DMS53 treated with DMSO at 0.1 percent for 48 hours (cell line): ENCODE data around the gene BUD31.

Source experiments
- DNase-seq: peaks from one replicate; lab custom pipeline; 2025; ENCODE audit not compliant: unreplicated experiment; lab: John Stamatoyannopoulos, UW

BUD31 gene

GRCh38 chr7:99397297-99397983, 11.3 kb upstream of the BUD31 start:
- no peak for DNase-seq

GRCh38 chr7:99398891-99399445, 9.8 kb upstream of the BUD31 start:
- DNase-seq: no peak

DNA sequence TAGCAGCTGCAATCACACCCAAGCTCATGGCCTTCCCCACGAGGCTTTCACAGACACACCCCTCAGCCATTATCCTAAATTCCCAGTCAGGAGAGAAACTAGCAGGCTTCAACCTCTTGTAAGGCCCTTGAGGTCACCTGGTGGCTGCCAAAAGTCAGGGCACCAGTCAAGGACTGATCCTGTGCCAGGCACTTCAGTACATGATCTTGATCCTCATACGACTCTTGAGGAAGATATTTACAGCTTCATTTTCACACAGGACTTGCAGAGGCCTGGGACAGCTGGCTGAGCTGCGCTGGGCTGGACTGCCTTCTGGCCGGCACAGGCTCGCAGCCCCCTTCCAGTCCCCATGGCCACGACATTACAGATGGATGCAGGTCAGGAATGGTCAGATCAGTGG, 9.2 kb upstream of the BUD31 start:
- no peak for DNase-seq

DNA sequence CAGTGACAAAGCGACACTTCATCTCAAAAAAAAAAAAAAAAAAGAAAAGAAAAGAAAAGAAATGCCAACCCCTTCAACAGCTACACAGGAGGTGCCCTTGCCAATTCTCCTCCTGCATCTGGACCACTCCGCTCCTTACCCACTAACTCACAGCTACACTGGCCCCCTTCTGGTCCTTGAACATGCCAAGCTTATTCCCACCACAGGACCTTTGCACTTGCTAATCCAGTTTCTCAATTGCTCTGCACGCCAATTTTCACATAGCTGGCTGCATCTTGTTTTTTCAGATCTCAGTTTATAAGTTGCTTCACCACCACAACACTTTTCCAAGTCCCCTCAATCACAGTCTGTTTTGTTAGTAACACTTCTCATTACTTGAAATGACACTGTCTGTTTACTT, 5.9 kb upstream of the BUD31 start:
- no peak for DNase-seq

DNA sequence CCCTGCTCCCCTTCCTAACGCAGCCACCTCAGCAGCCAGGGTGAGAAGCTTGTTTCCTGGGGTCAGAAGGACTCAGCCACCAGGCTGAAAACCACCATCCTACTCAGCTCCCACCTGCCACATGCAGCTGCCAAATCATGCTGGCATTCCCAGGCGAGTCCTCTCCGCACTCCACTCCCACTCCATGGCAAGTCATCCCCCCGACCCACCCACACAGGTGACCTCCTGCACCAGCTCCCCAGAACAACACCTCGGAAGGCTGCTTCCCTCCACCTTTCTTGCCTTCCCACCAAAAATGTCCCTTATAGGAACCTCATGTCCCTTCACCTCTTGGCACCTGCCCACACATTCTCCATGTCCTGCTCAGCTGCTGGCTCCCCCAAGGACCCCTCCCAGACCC, 5.0 kb upstream of the BUD31 start:
- no peak for DNase-seq

GRCh38 chr7:99404235-99404976, 4.4 kb upstream of the BUD31 start:
- no peak for DNase-seq

DNA sequence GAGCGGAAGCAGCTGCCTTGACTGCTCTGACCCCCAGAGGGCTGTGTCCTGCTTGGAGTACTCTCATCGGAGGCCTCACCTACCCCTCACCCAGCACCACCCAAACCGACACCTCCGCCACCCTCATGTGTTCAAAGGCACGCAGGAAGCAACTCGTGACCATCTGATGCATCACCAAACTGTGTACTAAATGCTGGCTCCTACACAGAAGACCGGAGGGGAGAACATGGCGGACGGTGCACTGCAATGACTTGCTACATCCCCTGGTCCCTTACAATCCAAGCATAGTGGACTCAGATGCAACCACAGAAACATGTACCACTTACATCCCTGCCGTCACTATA, 3.8 kb upstream of the BUD31 start:
- no peak for DNase-seq

DNA sequence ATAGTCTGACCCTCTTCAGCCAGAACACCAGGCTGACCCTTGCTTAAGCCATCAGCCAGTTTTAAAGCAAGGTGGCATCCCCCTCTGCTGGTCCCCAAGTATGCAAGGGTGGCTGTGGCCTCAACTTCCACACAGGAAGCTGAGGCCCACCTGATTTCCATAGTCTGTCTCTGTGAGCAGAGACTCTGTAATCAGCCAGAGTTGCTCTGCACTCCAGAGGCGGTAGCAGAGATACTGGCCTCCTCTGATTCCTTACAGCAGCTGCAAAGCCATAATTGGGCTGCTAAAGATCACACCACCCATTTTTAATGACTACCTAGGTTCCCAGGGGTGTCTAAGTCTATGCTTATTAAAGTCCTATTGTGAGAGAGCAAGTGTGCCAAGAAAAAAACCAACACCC, 2.2 kb upstream of the BUD31 start:
- DNase-seq: no peak

GRCh38 chr7:99407872-99408378, 844 bp upstream of the BUD31 start:
- DNase-seq: no peak

DNA sequence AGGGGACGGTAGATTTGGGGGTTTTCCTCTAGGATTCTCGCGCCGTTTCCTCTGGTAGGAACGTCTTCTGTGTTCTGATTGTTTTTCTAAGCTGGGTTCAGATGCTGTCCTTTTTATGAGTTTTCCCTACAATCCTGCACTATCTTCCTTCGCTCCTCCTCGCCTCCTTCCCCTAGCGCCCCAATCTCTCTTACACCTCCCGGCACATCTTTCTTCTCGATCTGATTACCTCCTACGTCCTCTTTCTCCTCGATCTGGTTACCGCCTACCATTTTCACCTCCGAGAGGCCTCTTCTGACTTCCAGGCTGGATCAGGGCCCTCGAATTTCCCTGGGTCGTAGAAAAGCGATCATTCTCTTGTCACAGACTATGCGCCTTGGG, 413 bp downstream of the BUD31 start:
- peak; percentile 16 for DNase-seq

DNA sequence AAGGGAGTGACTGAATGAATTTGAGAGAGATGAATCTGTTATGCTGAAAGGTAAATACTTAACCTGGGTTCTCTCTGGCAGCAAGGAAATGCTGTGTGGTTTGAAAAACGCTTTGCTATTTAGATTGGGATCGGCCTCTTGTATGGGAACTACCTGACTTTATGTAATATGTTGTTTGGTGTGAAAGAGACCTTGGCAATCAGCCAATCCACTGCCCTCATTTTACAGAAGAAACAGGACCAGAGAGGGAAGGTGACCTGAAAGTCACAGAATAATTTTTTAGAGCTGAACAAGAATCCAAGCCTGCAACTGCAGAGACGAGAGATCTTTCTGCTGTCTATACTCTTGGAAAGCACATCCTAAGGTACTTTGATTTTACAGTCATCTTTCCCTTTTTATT, 1.0 kb downstream of the BUD31 start:
- DNase-seq: no peak

DNA sequence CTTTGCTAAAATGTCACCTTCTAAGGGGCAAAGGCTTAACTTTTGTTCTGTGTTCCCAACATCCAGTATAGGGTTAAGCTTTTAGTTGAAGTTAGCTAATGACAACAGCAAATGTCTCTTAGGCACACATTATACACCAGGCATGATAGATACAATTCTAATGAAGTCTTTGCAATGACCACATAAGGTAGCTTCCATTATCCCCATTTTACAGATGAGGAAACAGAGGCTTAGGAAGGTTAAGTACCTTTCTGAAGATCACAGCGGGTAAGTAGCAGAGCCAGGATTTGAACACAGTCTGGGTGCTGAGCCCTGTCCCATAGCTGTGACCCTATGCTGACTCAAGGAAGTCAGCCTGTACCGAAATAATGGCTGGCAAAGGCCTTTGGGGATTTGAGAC, 1.9 kb downstream of the BUD31 start:
- DNase-seq: no peak

- DNase-seq: peak; percentile 44
These were observed 6.9 kb downstream of the BUD31 start for GRCh38 chr7:99415513-99416127.

DNA sequence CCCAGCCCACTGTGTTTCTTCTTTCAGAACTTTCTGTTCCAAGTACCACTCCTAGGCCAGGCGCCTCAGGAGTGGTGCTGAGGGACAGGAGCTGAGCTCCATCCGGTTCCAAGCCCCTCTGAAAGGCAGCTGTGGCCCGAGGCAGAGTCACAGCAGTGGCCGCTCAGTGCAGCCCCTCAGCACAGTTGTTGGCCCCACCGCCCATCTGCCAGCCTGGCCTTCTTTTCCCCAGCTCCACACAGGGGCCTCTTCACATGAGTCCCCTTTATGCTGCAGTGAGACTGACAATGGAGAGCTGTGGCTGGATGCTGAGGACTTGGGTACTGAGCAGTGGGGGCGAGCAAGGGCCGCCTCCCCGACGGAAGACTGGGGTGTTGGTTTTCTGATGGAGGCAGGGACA, 9.5 kb downstream of the BUD31 start:
- DNase-seq: no peak

- no peak for DNase-seq
These were observed 10.7 kb downstream of the BUD31 start for GRCh38 chr7:99419323-99420021.

- DNase-seq: no peak
These were observed 11.4 kb downstream of the BUD31 start for GRCh38 chr7:99420213-99420612.

- DNase-seq: no peak
These were observed 12.2 kb downstream of the BUD31 start for GRCh38 chr7:99420986-99421385.

DNA sequence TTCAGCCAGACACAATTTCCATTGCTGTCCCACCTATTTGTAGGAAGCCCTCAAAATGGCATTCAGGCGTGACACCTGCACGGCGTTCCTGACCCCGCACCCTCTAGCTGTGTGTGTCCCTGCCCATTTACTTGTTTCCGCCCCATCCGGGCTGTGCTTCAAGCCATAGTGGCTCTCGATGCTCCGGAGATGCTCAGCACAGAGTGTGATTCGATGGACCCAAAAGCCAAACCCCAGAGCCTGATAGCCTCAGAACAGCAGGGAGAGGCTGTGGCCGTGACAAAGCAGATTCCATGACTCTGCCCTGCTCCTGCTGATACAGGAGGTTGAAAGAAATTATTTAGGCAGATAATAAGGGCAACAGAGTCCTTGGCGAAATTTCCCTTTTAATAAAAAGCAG, 13.4 kb downstream of the BUD31 start:
- DNase-seq: peak; percentile 63

DNA sequence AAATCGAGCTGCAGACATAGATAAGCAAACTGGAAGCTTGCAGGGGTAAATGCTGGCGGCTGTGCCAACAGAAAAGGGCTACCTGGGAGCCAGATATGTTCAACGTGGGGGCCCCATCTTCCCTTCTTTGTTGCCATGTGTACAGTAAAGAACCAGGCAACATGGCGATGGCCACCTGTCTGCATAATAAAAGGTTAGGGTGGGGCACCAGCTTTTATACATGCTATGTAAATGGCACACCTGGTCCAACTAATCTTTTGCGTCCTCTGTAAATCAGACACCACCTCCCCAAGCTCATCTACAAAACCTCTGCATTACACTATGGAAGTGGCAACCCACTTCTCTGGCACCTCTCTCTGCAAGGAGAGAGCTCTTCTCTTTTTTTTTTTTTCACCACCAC, 13.9 kb downstream of the BUD31 start:
- no peak for DNase-seq

GRCh38 chr7:99424932-99425730, 16.4 kb downstream of the BUD31 start:
- no peak for DNase-seq
